Measurements from ENCODE around the gene GSTA4. TPM values are rescaled to one million over a fixed set of nuclear protein-coding genes. Genes with fewer than 3 reads are reported as not detected.

GSTA4 gene
- total and polyA plus RNA-seq, 4 donors, result 7.9 to 22.7 (median 16.8) TPM

DNA sequence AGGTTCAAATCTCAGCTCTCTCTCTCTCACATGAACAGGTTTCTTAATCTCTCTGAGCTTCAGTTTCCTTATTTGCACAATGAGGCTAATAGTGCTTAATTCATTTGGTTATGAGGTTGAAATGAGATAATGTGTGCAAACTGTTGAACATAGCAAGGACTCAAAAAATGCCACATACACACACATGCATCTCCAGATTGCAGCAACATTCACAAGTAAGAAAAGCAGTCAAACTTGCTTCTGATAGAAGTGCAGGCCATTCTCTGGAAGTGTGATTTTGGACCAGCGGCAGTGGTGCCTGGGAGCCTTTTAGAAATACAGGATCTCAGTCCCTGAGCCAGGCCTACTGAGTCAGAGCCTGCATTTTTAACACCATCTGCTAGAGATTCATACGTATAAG lies 25.7 kb downstream of the GSTA4 start:
- no peak overlapping the region for H3K4me3 ChIP-seq (ENCODE audit: low read depth in 1 of 3, low read length in 3 of 3)
- no peaks in the 10 kb centered on the region for H3K4me1 ChIP-seq (ENCODE audit: control insufficient read depth in 4 of 4, insufficient read depth in 4 of 4, low read length in 3 of 4)
- no peaks in the 10 kb centered on the region for H3K36me3 ChIP-seq (ENCODE audit: control insufficient read depth in 4 of 4, insufficient read depth in 3 of 4, low read depth in 1 of 4, low read length in 3 of 4)
- H3K27ac ChIP-seq (ENCODE audit: low read depth in 1 of 2, low read length in 2 of 2), result no peak overlapping the region
- whole genome bisulfite sequencing, result 96% methylated on average over 2 of the region's 2 CpGs
- H3K9ac ChIP-seq (ENCODE audit: low read depth in 1 of 2, low read length in 2 of 2), result no peak overlapping the region
- H3K9me3 ChIP-seq (ENCODE audit: control insufficient read depth in 4 of 4, low read length in 3 of 4), result no peaks in the 10 kb centered on the region
- no peak for TF ChIP-seq FOXA1 (IDR thresholded peaks at IDR 0.05)
- no peak for DNase-seq (ENCODE audit: low spot score)
- H3K27me3 ChIP-seq (ENCODE audit: control insufficient read depth in 4 of 4, insufficient read depth in 4 of 4, low read length in 3 of 4), result no peaks in the 10 kb centered on the region

DNA sequence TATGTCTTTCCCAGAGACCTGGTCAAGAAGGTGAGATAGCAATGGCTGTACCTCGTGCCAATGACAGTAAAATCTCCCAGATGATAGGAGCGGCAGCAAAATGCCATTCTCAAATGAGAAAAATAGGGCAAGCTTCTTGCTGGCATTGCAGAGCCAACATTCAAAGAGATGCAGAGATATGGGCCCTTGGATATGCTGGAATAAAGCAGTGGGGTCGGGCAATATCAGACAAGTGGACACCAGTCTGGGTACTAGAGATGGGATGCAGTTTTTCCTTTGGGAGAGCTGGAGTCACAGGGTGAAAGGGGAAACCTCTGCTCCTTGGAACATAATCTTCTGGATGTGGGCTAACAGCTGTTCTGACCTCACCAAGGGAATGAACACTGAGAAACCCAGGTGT lies 29.0 kb downstream of the GSTA4 start:
- H3K4me3 ChIP-seq (ENCODE audit: low read depth in 1 of 3, low read length in 3 of 3), result no peak overlapping the region
- WGBS, result 94% methylated on average over 3 of the region's 3 CpGs
- no peak overlapping the region for H3K27ac ChIP-seq (ENCODE audit: low read depth in 1 of 2, low read length in 2 of 2)
- DNase-seq (ENCODE audit: low spot score), result no peak
- no peaks in the 10 kb centered on the region for H3K27me3 ChIP-seq (ENCODE audit: control insufficient read depth in 4 of 4, insufficient read depth in 4 of 4, low read length in 3 of 4)
- H3K9ac ChIP-seq (ENCODE audit: low read depth in 1 of 2, low read length in 2 of 2), result no peak overlapping the region
- no peak for TF ChIP-seq JUND (IDR thresholded peaks at IDR 0.05)
- TF ChIP-seq, protein P1, sequence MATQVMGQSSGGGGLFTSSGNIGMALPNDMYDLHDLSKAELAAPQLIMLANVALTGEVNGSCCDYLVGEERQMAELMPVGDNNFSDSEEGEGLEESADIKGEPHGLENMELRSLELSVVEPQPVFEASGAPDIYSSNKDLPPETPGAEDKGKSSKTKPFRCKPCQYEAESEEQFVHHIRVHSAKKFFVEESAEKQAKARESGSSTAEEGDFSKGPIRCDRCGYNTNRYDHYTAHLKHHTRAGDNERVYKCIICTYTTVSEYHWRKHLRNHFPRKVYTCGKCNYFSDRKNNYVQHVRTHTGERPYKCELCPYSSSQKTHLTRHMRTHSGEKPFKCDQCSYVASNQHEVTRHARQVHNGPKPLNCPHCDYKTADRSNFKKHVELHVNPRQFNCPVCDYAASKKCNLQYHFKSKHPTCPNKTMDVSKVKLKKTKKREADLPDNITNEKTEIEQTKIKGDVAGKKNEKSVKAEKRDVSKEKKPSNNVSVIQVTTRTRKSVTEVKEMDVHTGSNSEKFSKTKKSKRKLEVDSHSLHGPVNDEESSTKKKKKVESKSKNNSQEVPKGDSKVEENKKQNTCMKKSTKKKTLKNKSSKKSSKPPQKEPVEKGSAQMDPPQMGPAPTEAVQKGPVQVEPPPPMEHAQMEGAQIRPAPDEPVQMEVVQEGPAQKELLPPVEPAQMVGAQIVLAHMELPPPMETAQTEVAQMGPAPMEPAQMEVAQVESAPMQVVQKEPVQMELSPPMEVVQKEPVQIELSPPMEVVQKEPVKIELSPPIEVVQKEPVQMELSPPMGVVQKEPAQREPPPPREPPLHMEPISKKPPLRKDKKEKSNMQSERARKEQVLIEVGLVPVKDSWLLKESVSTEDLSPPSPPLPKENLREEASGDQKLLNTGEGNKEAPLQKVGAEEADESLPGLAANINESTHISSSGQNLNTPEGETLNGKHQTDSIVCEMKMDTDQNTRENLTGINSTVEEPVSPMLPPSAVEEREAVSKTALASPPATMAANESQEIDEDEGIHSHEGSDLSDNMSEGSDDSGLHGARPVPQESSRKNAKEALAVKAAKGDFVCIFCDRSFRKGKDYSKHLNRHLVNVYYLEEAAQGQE (IDR thresholded peaks at IDR 0.05), result no peak
- TF ChIP-seq SP1 (IDR thresholded peaks at IDR 0.05), result no peak
- no peak for TF ChIP-seq NR2F2 (IDR thresholded peaks at IDR 0.05)
- TF ChIP-seq, protein P2, sequence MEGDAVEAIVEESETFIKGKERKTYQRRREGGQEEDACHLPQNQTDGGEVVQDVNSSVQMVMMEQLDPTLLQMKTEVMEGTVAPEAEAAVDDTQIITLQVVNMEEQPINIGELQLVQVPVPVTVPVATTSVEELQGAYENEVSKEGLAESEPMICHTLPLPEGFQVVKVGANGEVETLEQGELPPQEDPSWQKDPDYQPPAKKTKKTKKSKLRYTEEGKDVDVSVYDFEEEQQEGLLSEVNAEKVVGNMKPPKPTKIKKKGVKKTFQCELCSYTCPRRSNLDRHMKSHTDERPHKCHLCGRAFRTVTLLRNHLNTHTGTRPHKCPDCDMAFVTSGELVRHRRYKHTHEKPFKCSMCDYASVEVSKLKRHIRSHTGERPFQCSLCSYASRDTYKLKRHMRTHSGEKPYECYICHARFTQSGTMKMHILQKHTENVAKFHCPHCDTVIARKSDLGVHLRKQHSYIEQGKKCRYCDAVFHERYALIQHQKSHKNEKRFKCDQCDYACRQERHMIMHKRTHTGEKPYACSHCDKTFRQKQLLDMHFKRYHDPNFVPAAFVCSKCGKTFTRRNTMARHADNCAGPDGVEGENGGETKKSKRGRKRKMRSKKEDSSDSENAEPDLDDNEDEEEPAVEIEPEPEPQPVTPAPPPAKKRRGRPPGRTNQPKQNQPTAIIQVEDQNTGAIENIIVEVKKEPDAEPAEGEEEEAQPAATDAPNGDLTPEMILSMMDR (IDR thresholded peaks at IDR 0.05; ENCODE audit: low read depth, low read length, missing input control), result no peak
- no peak for TF ChIP-seq YY1 (IDR thresholded peaks at IDR 0.05)
- no peak for TF ChIP-seq HNF4A (conservative IDR thresholded peaks at IDR 0.05)
- TF ChIP-seq, protein P3, sequence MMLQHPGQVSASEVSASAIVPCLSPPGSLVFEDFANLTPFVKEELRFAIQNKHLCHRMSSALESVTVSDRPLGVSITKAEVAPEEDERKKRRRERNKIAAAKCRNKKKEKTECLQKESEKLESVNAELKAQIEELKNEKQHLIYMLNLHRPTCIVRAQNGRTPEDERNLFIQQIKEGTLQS (IDR thresholded peaks at IDR 0.05), result no peak
- TF ChIP-seq TAF1 (conservative IDR thresholded peaks at IDR 0.05), result no peak
- TF ChIP-seq RAD21 (IDR thresholded peaks at IDR 0.05), result no peak
- H3K4me1 ChIP-seq (ENCODE audit: control insufficient read depth in 4 of 4, insufficient read depth in 4 of 4, low read length in 3 of 4), result no peaks in the 10 kb centered on the region
- H3K9me3 ChIP-seq (ENCODE audit: control insufficient read depth in 4 of 4, low read length in 3 of 4), result no peaks in the 10 kb centered on the region
- no peaks in the 10 kb centered on the region for H3K36me3 ChIP-seq (ENCODE audit: control insufficient read depth in 4 of 4, insufficient read depth in 3 of 4, low read depth in 1 of 4, low read length in 3 of 4)

DNA sequence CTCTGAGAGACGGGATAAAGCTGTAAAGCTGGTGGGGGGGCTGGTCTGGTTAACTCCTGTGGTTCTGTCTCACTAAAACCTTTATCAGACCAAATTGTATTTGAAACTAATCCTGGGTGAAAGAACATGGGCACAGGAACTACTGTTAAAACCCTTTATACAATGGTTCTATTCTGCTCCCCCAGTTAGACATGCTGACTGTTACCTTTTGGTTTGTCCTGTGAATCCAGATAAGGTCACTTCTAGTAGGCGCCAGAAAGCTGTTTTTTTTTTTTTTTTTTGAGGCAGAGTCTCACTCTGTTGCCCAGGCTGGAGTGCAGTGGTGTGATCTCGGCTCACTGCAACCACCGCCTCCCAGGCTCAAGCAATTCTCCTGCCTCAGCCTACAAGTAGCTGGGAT lies 29.7 kb downstream of the GSTA4 start:
- Histone ChIP-seq H3K9me3 (ENCODE audit: control insufficient read depth in 4 of 4, low read length in 3 of 4) (no peaks in the 10 kb centered on the region), H3K4me3 (ENCODE audit: low read depth in 1 of 3, low read length in 3 of 3) (no peak overlapping the region), H3K27me3 (ENCODE audit: control insufficient read depth in 4 of 4, insufficient read depth in 4 of 4, low read length in 3 of 4) (no peaks in the 10 kb centered on the region), H3K9ac (ENCODE audit: low read depth in 1 of 2, low read length in 2 of 2) (no peak overlapping the region), H3K27ac (ENCODE audit: low read depth in 1 of 2, low read length in 2 of 2) (no peak overlapping the region), H3K4me1 (ENCODE audit: control insufficient read depth in 4 of 4, insufficient read depth in 4 of 4, low read length in 3 of 4) (no peaks in the 10 kb centered on the region), H3K36me3 (ENCODE audit: control insufficient read depth in 4 of 4, insufficient read depth in 3 of 4, low read depth in 1 of 4, low read length in 3 of 4) (no peaks in the 10 kb centered on the region)
- TF ChIP-seq HNF4A (conservative IDR thresholded peaks at IDR 0.05), result no peak
- TF ChIP-seq FOXA2 (IDR thresholded peaks at IDR 0.05), result no peak
- TF ChIP-seq, protein P3 (IDR thresholded peaks at IDR 0.05), result no peak
- TF ChIP-seq, protein P2 (IDR thresholded peaks at IDR 0.05; ENCODE audit: low read depth, low read length, missing input control), result no peak
- no peak for TF ChIP-seq TAF1 (conservative IDR thresholded peaks at IDR 0.05)
- DNase-seq (ENCODE audit: low spot score), result no peak
- 92% methylated on average over 4 of the region's 4 CpGs for WGBS
